ENCODE measurements around the gene MACROD2. TPM values are rescaled to one million over a fixed set of nuclear protein-coding genes. Genes with fewer than 3 reads are reported as not detected.

Gene MACROD2
- total and polyA plus RNA-seq, 4 donors: 0.66 to 10.5 (median 3.3) TPM

DNA sequence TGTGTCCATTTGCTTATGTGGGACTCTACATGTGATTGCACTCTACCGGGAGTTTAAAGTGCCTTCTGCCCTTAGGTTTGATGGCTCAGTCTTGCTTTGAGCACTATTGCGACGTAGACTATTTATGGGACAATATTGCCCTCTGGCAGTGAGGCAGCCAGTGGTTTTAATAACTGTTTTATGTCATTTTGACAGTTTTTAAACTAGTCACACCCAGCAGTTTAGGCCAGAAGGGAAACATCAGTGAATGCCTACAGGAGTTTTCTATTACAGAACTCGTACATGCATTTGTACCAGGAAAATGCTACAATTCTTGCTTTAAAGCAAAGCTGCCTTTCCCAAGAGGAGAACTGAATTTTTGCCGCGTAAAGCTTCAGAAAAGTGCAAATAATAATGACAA, 1764.3 kb downstream of the MACROD2 start:
- no peak overlapping the region for H3K9ac ChIP-seq (ENCODE audit: low read depth in 1 of 2, low read length in 2 of 2)
- no peak overlapping the region for H3K27ac ChIP-seq (ENCODE audit: low read depth in 1 of 2, low read length in 2 of 2)
- TF ChIP-seq TAF1 (conservative IDR thresholded peaks at IDR 0.05) (no peak), HNF4G (IDR thresholded peaks at IDR 0.05) (no peak), JUND (IDR thresholded peaks at IDR 0.05) (no peak), SP1 (IDR thresholded peaks at IDR 0.05) (no peak), RXRA (IDR thresholded peaks at IDR 0.05) (no peak)
- TF ChIP-seq, protein P1, sequence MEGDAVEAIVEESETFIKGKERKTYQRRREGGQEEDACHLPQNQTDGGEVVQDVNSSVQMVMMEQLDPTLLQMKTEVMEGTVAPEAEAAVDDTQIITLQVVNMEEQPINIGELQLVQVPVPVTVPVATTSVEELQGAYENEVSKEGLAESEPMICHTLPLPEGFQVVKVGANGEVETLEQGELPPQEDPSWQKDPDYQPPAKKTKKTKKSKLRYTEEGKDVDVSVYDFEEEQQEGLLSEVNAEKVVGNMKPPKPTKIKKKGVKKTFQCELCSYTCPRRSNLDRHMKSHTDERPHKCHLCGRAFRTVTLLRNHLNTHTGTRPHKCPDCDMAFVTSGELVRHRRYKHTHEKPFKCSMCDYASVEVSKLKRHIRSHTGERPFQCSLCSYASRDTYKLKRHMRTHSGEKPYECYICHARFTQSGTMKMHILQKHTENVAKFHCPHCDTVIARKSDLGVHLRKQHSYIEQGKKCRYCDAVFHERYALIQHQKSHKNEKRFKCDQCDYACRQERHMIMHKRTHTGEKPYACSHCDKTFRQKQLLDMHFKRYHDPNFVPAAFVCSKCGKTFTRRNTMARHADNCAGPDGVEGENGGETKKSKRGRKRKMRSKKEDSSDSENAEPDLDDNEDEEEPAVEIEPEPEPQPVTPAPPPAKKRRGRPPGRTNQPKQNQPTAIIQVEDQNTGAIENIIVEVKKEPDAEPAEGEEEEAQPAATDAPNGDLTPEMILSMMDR (IDR thresholded peaks at IDR 0.05; ENCODE audit: low read depth, low read length, missing input control): no peak
- TF ChIP-seq, protein P2, sequence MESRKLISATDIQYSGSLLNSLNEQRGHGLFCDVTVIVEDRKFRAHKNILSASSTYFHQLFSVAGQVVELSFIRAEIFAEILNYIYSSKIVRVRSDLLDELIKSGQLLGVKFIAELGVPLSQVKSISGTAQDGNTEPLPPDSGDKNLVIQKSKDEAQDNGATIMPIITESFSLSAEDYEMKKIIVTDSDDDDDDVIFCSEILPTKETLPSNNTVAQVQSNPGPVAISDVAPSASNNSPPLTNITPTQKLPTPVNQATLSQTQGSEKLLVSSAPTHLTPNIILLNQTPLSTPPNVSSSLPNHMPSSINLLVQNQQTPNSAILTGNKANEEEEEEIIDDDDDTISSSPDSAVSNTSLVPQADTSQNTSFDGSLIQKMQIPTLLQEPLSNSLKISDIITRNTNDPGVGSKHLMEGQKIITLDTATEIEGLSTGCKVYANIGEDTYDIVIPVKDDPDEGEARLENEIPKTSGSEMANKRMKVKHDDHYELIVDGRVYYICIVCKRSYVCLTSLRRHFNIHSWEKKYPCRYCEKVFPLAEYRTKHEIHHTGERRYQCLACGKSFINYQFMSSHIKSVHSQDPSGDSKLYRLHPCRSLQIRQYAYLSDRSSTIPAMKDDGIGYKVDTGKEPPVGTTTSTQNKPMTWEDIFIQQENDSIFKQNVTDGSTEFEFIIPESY (IDR thresholded peaks at IDR 0.05): no peak
- H3K36me3 ChIP-seq (ENCODE audit: control insufficient read depth in 4 of 4, insufficient read depth in 3 of 4, low read depth in 1 of 4, low read length in 3 of 4): no peaks in the 10 kb centered on the region
- no peaks in the 10 kb centered on the region for H3K9me3 ChIP-seq (ENCODE audit: control insufficient read depth in 4 of 4, low read length in 3 of 4)
- no peaks in the 10 kb centered on the region for H3K27me3 ChIP-seq (ENCODE audit: control insufficient read depth in 4 of 4, insufficient read depth in 4 of 4, low read length in 3 of 4)
- WGBS: 79% methylated on average over 6 of the region's 6 CpGs
- no peaks in the 10 kb centered on the region for H3K4me1 ChIP-seq (ENCODE audit: control insufficient read depth in 4 of 4, insufficient read depth in 4 of 4, low read length in 3 of 4)
- DNase-seq (ENCODE audit: low spot score): no peak
- H3K4me3 ChIP-seq (ENCODE audit: low read depth in 1 of 3, low read length in 3 of 3): no peak overlapping the region

DNA sequence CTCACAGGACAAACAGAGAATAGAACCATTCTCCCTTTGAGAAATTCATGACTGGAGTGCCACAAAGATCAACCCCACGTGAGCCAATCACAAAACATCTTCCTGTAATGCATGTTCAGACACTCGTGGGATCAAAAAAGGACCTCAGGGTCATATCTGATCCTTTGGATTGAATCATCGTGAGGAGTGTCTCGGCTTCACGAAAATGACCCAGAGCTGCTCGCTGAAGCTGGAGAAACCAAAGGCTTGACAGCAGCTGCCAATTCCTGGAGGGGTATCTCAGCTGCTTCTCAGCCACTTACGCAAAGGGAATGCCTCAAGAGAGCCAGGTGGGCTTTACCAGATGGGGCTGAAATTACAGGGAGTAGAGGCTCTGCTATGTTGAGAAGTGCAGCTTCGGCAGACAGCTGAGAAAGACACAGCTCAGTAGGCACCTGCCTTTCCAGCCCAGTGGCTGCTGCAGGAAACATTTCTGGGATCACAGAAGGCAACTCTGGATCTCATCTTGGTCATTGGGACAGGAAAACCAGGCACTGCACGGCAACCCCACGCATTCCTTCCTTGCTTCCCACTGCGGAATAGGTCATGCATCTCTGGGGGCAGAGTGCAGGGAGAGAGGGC, 1764.8 kb downstream of the MACROD2 start:
- Histone ChIP-seq H3K4me1 (ENCODE audit: control insufficient read depth in 4 of 4, insufficient read depth in 4 of 4, low read length in 3 of 4) (no peaks in the 10 kb centered on the region), H3K9ac (ENCODE audit: low read depth in 1 of 2, low read length in 2 of 2) (no peak overlapping the region), H3K4me3 (ENCODE audit: low read depth in 1 of 3, low read length in 3 of 3) (no peak overlapping the region), H3K27ac (ENCODE audit: low read depth in 1 of 2, low read length in 2 of 2) (no peak overlapping the region), H3K36me3 (ENCODE audit: control insufficient read depth in 4 of 4, insufficient read depth in 3 of 4, low read depth in 1 of 4, low read length in 3 of 4) (no peaks in the 10 kb centered on the region), H3K9me3 (ENCODE audit: control insufficient read depth in 4 of 4, low read length in 3 of 4) (no peaks in the 10 kb centered on the region), H3K27me3 (ENCODE audit: control insufficient read depth in 4 of 4, insufficient read depth in 4 of 4, low read length in 3 of 4) (no peaks in the 10 kb centered on the region)
- TF ChIP-seq, protein P3, sequence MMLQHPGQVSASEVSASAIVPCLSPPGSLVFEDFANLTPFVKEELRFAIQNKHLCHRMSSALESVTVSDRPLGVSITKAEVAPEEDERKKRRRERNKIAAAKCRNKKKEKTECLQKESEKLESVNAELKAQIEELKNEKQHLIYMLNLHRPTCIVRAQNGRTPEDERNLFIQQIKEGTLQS (IDR thresholded peaks at IDR 0.05): no peak
- TF ChIP-seq HNF4G (IDR thresholded peaks at IDR 0.05) (no peak), TAF1 (conservative IDR thresholded peaks at IDR 0.05) (no peak), EGR1 (IDR thresholded peaks at IDR 0.05; ENCODE audit: low read depth in 2 of 2) (no peak), FOXA2 (IDR thresholded peaks at IDR 0.05) (no peak), RXRA (IDR thresholded peaks at IDR 0.05) (no peak), GABPA (IDR thresholded peaks at IDR 0.05 in 1 of 2, conservative IDR thresholded peaks at IDR 0.05 in 1 of 2) (no peak), HNF4A (conservative IDR thresholded peaks at IDR 0.05) (no peak)
- no peak for DNase-seq (ENCODE audit: low spot score)
- 79% methylated on average over 11 of the region's 11 CpGs for WGBS

DNA sequence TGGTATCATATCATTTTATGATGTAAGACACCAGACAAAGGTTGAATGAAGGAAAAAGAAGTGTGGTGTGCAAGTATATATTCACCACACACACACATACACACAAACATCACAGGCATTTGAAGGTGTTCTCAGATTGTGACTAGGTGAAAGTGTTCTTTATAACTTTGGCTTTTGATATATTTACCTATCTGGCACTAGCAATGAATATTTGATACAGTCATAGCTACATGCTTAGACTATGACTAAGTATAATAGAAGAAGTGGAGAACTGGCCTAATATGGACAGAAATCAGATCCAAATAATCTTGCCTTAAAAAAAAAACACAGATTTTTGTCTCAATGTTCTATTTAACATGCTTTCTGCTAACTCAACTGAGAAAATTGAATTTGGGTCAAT, 1768.0 kb downstream of the MACROD2 start:
- no peak overlapping the region for H3K27ac ChIP-seq (ENCODE audit: low read depth in 1 of 2, low read length in 2 of 2)
- no peaks in the 10 kb centered on the region for H3K9me3 ChIP-seq (ENCODE audit: control insufficient read depth in 4 of 4, low read length in 3 of 4)
- no peak for DNase-seq (ENCODE audit: low spot score)
- no peaks in the 10 kb centered on the region for H3K4me1 ChIP-seq (ENCODE audit: control insufficient read depth in 4 of 4, insufficient read depth in 4 of 4, low read length in 3 of 4)
- H3K9ac ChIP-seq (ENCODE audit: low read depth in 1 of 2, low read length in 2 of 2): no peak overlapping the region
- no peaks in the 10 kb centered on the region for H3K27me3 ChIP-seq (ENCODE audit: control insufficient read depth in 4 of 4, insufficient read depth in 4 of 4, low read length in 3 of 4)
- TF ChIP-seq TAF1 (conservative IDR thresholded peaks at IDR 0.05) (no peak), FOXA1 (IDR thresholded peaks at IDR 0.05) (no peak), JUND (IDR thresholded peaks at IDR 0.05) (no peak), SP1 (IDR thresholded peaks at IDR 0.05) (no peak), GABPA (IDR thresholded peaks at IDR 0.05 in 1 of 2, conservative IDR thresholded peaks at IDR 0.05 in 1 of 2) (no peak), HNF4G (IDR thresholded peaks at IDR 0.05) (no peak), NR2F2 (IDR thresholded peaks at IDR 0.05) (no peak), RXRA (IDR thresholded peaks at IDR 0.05) (no peak), FOXA2 (IDR thresholded peaks at IDR 0.05) (no peak)
- TF ChIP-seq, protein P3 (IDR thresholded peaks at IDR 0.05): no peak
- TF ChIP-seq, protein P4, sequence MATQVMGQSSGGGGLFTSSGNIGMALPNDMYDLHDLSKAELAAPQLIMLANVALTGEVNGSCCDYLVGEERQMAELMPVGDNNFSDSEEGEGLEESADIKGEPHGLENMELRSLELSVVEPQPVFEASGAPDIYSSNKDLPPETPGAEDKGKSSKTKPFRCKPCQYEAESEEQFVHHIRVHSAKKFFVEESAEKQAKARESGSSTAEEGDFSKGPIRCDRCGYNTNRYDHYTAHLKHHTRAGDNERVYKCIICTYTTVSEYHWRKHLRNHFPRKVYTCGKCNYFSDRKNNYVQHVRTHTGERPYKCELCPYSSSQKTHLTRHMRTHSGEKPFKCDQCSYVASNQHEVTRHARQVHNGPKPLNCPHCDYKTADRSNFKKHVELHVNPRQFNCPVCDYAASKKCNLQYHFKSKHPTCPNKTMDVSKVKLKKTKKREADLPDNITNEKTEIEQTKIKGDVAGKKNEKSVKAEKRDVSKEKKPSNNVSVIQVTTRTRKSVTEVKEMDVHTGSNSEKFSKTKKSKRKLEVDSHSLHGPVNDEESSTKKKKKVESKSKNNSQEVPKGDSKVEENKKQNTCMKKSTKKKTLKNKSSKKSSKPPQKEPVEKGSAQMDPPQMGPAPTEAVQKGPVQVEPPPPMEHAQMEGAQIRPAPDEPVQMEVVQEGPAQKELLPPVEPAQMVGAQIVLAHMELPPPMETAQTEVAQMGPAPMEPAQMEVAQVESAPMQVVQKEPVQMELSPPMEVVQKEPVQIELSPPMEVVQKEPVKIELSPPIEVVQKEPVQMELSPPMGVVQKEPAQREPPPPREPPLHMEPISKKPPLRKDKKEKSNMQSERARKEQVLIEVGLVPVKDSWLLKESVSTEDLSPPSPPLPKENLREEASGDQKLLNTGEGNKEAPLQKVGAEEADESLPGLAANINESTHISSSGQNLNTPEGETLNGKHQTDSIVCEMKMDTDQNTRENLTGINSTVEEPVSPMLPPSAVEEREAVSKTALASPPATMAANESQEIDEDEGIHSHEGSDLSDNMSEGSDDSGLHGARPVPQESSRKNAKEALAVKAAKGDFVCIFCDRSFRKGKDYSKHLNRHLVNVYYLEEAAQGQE (IDR thresholded peaks at IDR 0.05): no peak
- H3K36me3 ChIP-seq (ENCODE audit: control insufficient read depth in 4 of 4, insufficient read depth in 3 of 4, low read depth in 1 of 4, low read length in 3 of 4): no peaks in the 10 kb centered on the region
- no peak overlapping the region for H3K4me3 ChIP-seq (ENCODE audit: low read depth in 1 of 3, low read length in 3 of 3)

Data from liver (tissue), 9 donors.